Ovary (tissue), 9 donors: ENCODE results near the gene GRIK3. TPM values are rescaled to one million over a fixed set of nuclear protein-coding genes. Genes with fewer than 3 reads are reported as not detected.

ENCODE experiments used
- DNase-seq, 5 donors: peaks; one replicate each; pipeline ENCODE4 v3.0.0-alpha.2; 2019 to 2020
- H3K27ac ChIP-seq, 2 donors: fragments of 200-600 bp; one replicate each; pipeline versions ENCODE4 v1.5.1 to v1.8.0; 2019 to 2022
- H3K27me3 ChIP-seq: fragments of 200-600 bp; one replicate; pipeline ENCODE4 v1.8.0; 2022
- H3K36me3 ChIP-seq: fragments of 200-600 bp; sonication (generic); one replicate; pipeline ENCODE4 v1.5.1; 2019
- H3K4me1 ChIP-seq: one replicate; pipeline ENCODE4 v1.8.1; 2013; ENCODE audit warnings: mild to moderate bottlenecking, moderate library complexity; ENCODE audit not compliant: insufficient read depth
- H3K4me3 ChIP-seq: fragments of 200-600 bp; sonication (generic); one replicate; pipeline ENCODE4 v1.5.1; 2017
- H3K9me3 ChIP-seq, 2 donors: fragments of 200-600 bp in 1 of 2; sonication (generic) in 1 of 2; one replicate each; pipeline versions ENCODE4 v1.5.1 to v1.8.1; 2013 to 2019; ENCODE audit warnings: mild to moderate bottlenecking in 1 of 2, moderate library complexity in 1 of 2
- CTCF ChIP-seq, 3 donors: fragments of 450-650 bp in 2 of 3; fragments of 200-600 bp in 1 of 3; IDR thresholded peaks; one replicate each; pipeline versions ENCODE4 v1.5.1 to v1.8.0; 2016 to 2022; ENCODE audit warnings: antibody characterized with exemption in 3 of 3, mild to moderate bottlenecking in 1 of 3
- EP300 ChIP-seq: sonication (generic); formaldehyde crosslinking; IDR thresholded peaks from one replicate; pipeline ENCODE4 v1.6.1; 2017; ENCODE audit warnings: antibody characterized with exemption
- POLR2A ChIP-seq: fragments of 450-650 bp; IDR thresholded peaks from one replicate; pipeline ENCODE4 v1.6.1; 2017; ENCODE audit warnings: antibody characterized with exemption, mild to moderate bottlenecking, moderate library complexity
- WGBS, 3 donors: extraction: QIAGEN DNeasy Blood & Tissue Kit in 1 of 3; methylation state at CpG; one replicate each; pipeline versions ENCODE4 v1.1.5 to v1.1.7; 2013 to 2017; 5-methylcytosine and 5-hydroxymethylcytosine counted together
- intact Hi-C, 4 donors: fragments of 100-400 bp; cut with DNase I; formaldehyde crosslinking; loops; one replicate each; pipeline versions ENCODE4 v1.11.0 to v1.15.1; 2022 to 2023
- polyA plus RNA-seq, 2 donors: library from polyadenylated mRNA; stranded (reverse); fragments of 200-250 nt in 1 of 2; fragments of 350-450 nt in 1 of 2; fragmentation: Illumina TruSeq in 1 of 2; extraction: RNeasy Lipid Tissue Mini Kit (QIAGEN cat#74804) in 1 of 2; gene quantifications; one replicate each; pipeline ENCODE4 v1.2.3, GENCODE V29; 2013 to 2014
- total RNA-seq, 7 donors: library from RNA; depleted of rRNA in 2 of 7; stranded (reverse); fragments of >200 nt in 2 of 7; fragmentation: NEBNext Ultra II Directional in 3 of 7; extraction: Animal tissue kit (Norgen Biotek cat#: 25700) in 3 of 7; gene quantifications; one replicate each; pipeline versions ENCODE4 v1.1.0 to v1.2.4, GENCODE V29; 2016 to 2023
- donor health status: DM: no; HTN: no; CAD: no; lungs with moderate emphysema.
- donor health status: DM: no; HTN: no; CAD: no.
- donor health status: Bipolar disorder and iron deficiency.
- donor health status: DM: yes; HTN: yes; CAD: no.
- donor health status: DM: no; HTN: no; CAD: no.
- donor health status: DM: yes; HTN: yes; CAD: no.

Gene GRIK3
- total and polyA plus RNA-seq, 9 donors, result 0.11 to 0.97 (median 0.32) TPM; not detected in 2

GRCh38 chr1:36961062-36961615 lies 73.2 kb downstream of the GRIK3 start:
- H3K27me3 ChIP-seq, result no peaks in the 10 kb centered on the region

GRCh38 chr1:36956570-36956969 lies 77.7 kb downstream of the GRIK3 start:
- intact Hi-C loops, result no loop called here
- TF ChIP-seq POLR2A, result no peak
- TF ChIP-seq CTCF (IDR thresholded peaks at IDR 0.05), result no peak
- TF ChIP-seq EP300, result no peak
- H3K36me3 ChIP-seq, result no peaks in the 10 kb centered on the region
- no peaks in the 10 kb centered on the region for H3K4me1 ChIP-seq
- WGBS, 3 donors, result 66 to 73% (median 70%) methylated on average over 5 of the region's 5 CpGs
- H3K4me3 ChIP-seq, result no peak overlapping the region
- H3K27ac ChIP-seq, result no peak overlapping the region
- no peaks in the 10 kb centered on the region for H3K27me3 ChIP-seq
- no peaks in the 10 kb centered on the region for H3K9me3 ChIP-seq
- no peak for DNase-seq

More at GRCh38 chr1:36961062-36961615, 73.2 kb downstream of the GRIK3 start:
- intact Hi-C loops, result no loop called here
- 14 to 27% (median 16%) methylated on average over 10 of the region's 10 CpGs for WGBS, 3 donors
- no peak for DNase-seq
- no peak for TF ChIP-seq CTCF (IDR thresholded peaks at IDR 0.05)
- TF ChIP-seq EP300, result no peak
- TF ChIP-seq POLR2A, result no peak
- no peaks in the 10 kb centered on the region for H3K4me1 ChIP-seq
- no peaks in the 10 kb centered on the region for H3K36me3 ChIP-seq
- no peak overlapping the region for H3K27ac ChIP-seq
- no peaks in the 10 kb centered on the region for H3K9me3 ChIP-seq
- no peak overlapping the region for H3K4me3 ChIP-seq

GRCh38 chr1:36955016-36955415 lies 79.3 kb downstream of the GRIK3 start:
- no peaks in the 10 kb centered on the region for H3K9me3 ChIP-seq
- DNase-seq, result no peak
- no peak for TF ChIP-seq CTCF (IDR thresholded peaks at IDR 0.05)
- no peak for TF ChIP-seq EP300
- TF ChIP-seq POLR2A, result no peak
- no peaks in the 10 kb centered on the region for H3K27me3 ChIP-seq
- H3K36me3 ChIP-seq, result no peaks in the 10 kb centered on the region
- 78 to 86% (median 83%) methylated on average over 7 of the region's 7 CpGs for WGBS, 3 donors
- H3K4me3 ChIP-seq, result no peak overlapping the region
- intact Hi-C loops, result no loop called here
- H3K27ac ChIP-seq, result no peak overlapping the region
- no peaks in the 10 kb centered on the region for H3K4me1 ChIP-seq

GRCh38 chr1:36953061-36953460 lies 81.3 kb downstream of the GRIK3 start:
- 41 to 59% (median 43%) methylated on average over 5 of the region's 5 CpGs for WGBS, 3 donors
- H3K27ac ChIP-seq, result no peak overlapping the region
- intact Hi-C loops, result no loop called here
- H3K36me3 ChIP-seq, result no peaks in the 10 kb centered on the region
- no peak for TF ChIP-seq EP300
- no peak for TF ChIP-seq POLR2A
- TF ChIP-seq CTCF (IDR thresholded peaks at IDR 0.05), result no peak
- H3K4me3 ChIP-seq, result no peak overlapping the region
- no peaks in the 10 kb centered on the region for H3K9me3 ChIP-seq
- no peaks in the 10 kb centered on the region for H3K4me1 ChIP-seq
- DNase-seq, result no peak
- H3K27me3 ChIP-seq, result no peaks in the 10 kb centered on the region
